ENCODE data around the gene SOAT1.

Gene SOAT1

GRCh38 chr1:179303200-179303785 lies 9.7 kb downstream of the SOAT1 start:
- no peak overlapping the region for H3K4me3 ChIP-seq (ENCODE audit: low read depth, low read length)

DNA sequence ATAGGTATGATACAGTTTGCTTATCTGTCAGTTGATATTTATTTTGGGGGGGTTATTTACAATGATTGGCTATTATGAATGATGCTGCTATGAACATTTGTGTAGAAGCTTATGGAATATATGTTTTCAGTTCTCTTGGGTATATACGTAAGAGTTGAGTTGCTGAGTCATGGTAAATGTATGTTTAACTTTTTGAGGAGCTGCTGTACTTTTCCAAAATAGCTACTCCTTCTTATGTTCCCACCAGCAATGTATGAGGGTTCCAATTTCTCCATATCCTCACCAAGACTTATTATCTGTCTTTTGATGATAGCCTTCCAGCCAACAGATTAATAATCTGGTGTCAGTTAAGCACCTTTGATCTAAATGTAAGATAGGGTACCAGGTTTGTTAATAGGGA lies 11.9 kb downstream of the SOAT1 start:
- no peak overlapping the region for H3K4me3 ChIP-seq (ENCODE audit: low read depth, low read length)

DNA sequence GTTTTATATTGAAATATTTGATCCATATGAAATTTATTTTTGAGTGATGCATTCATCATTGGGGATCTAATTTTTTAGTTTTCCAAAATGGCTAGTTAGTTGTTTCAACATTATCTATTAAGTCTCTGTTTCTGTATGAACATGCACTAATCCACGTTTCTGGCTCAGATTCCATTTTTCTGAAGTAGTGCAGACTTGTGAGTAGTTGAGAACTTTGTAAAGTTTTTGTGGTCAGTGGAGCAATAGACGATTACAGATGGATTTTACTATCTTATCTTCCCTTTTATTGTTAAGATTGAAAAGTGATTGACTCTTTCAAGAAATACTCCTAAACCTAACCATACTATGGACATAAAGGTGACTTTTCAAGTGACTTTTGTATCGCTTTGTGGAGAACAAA lies 16.7 kb downstream of the SOAT1 start:
- H3K4me3 ChIP-seq (ENCODE audit: low read depth, low read length): no peak overlapping the region

GRCh38 chr1:179310721-179311120 lies 17.1 kb downstream of the SOAT1 start:
- no peak overlapping the region for H3K4me3 ChIP-seq (ENCODE audit: low read depth, low read length)

GRCh38 chr1:179311149-179311700 lies 17.6 kb downstream of the SOAT1 start:
- H3K4me3 ChIP-seq (ENCODE audit: low read depth, low read length): no peak overlapping the region

GRCh38 chr1:179313004-179313403 lies 19.4 kb downstream of the SOAT1 start:
- H3K4me3 ChIP-seq (ENCODE audit: low read depth, low read length): no peak overlapping the region

GRCh38 chr1:179314928-179315327 lies 21.3 kb downstream of the SOAT1 start:
- no peak overlapping the region for H3K4me3 ChIP-seq (ENCODE audit: low read depth, low read length)

- H3K4me3 ChIP-seq (ENCODE audit: low read depth, low read length): no peak overlapping the region
These were observed 24.9 kb downstream of the SOAT1 start for GRCh38 chr1:179318491-179318890.

DNA sequence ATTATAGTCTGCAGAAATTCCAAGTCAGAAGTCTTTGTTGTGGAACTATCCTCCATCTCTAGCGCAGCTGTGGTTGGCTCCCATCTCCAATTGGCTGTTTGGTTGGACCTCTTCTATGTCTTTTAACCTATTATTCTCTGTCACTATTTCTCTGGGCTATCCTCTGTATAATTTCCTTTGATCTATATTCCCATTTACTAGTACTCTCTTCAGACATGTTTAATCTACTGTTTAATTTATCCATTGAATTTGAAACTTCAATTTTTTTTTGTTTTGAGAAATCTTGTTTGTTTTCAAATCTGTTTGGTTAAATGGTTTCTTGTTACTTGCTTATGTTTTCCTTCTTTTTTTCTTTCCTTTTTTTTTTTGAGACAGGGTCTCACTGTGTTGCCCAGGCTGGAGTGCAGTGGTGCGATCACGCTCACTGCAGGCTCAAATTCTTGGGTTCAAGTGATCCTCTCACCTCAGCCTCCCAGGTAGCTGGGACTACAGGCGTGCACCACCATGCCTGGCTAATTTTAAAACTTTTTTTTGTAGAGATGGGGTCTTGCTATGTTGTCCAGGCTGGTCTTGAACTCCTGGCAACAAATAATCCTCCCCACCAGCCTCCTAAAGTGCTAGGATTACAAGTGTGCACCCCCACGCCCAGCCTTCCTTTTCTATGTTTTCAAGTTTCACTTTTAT lies 28.1 kb downstream of the SOAT1 start:
- H3K4me3 ChIP-seq (ENCODE audit: low read depth, low read length): no peak overlapping the region

- no peak overlapping the region for H3K4me3 ChIP-seq (ENCODE audit: low read depth, low read length)
These were observed 29.0 kb downstream of the SOAT1 start for GRCh38 chr1:179322557-179322956.

GRCh38 chr1:179323436-179323835 lies 29.8 kb downstream of the SOAT1 start:
- no peak overlapping the region for H3K4me3 ChIP-seq (ENCODE audit: low read depth, low read length)

GRCh38 chr1:179325836-179326235 lies 32.2 kb downstream of the SOAT1 start:
- no peak overlapping the region for H3K4me3 ChIP-seq (ENCODE audit: low read depth, low read length)

DNA sequence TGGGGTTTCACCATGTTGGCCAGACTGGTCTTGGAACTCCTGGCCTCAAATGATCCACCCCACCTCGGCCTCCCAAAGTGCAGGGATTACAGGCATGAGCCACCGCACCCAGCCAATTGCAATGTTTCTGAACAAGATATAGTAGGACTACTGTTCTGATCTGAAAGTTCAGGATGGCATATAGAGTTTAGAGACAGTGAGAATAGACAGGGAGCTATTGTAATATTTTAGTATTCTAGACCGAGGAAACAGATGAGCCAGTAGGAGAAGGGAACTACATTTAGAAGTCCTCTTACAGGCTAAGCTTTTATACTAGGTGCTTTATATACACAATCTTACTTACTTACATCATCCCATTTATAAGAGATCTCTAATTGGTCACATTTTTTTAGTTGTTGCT lies 33.1 kb downstream of the SOAT1 start:
- H3K4me3 ChIP-seq (ENCODE audit: low read depth, low read length): no peak overlapping the region

GRCh38 chr1:179327196-179327595 lies 33.6 kb downstream of the SOAT1 start:
- H3K4me3 ChIP-seq (ENCODE audit: low read depth, low read length): no peak overlapping the region

- H3K4me3 ChIP-seq (ENCODE audit: low read depth, low read length): no peak overlapping the region
These were observed 34.1 kb downstream of the SOAT1 start for GRCh38 chr1:179327679-179328078.

DNA sequence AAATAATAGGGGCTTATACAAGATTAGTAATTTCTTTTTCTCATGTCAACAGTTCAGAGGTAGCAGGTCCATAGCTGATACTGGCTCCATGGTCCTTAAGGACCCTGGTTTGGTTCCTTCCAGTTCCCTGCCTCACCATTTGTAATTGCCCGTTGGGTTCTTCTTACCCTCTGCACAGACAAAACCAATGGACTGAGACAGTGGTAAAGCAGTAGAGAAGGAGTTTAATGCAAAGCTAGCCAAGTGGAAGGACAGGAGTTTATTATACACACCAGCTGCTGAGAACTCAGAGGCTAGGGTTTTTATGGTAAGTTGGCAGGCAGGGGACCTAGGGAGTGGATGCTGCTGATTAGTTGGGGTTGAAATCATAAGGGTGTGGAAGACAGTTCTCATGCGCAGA lies 36.3 kb downstream of the SOAT1 start:
- H3K4me3 ChIP-seq (ENCODE audit: low read depth, low read length): no peak overlapping the region

- H3K4me3 ChIP-seq (ENCODE audit: low read depth, low read length): no peak overlapping the region
These were observed 40.8 kb downstream of the SOAT1 start for GRCh38 chr1:179334440-179334839.

- H3K4me3 ChIP-seq (ENCODE audit: low read depth, low read length): no peak overlapping the region
These were observed 43.7 kb downstream of the SOAT1 start for GRCh38 chr1:179337288-179337687.

- H3K4me3 ChIP-seq (ENCODE audit: low read depth, low read length): no peak overlapping the region
These were observed 44.5 kb downstream of the SOAT1 start for GRCh38 chr1:179337942-179338560.

DNA sequence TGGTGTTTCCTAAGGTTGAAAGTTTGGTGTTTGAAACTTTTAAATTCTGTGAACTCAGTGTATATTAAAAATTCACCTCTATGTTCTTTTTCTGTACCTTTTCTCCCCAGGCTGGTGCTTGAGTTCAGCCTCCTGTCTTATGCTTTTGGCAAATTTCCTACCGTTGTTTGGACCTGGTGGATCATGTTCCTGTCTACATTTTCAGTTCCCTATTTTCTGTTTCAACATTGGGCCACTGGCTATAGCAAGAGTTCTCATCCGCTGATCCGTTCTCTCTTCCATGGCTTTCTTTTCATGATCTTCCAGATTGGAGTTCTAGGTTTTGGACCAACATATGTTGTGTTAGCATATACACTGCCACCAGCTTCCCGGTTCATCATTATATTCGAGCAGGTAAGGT lies 47.3 kb downstream of the SOAT1 start:
- no peak overlapping the region for H3K4me3 ChIP-seq (ENCODE audit: low read depth, low read length)

DNA sequence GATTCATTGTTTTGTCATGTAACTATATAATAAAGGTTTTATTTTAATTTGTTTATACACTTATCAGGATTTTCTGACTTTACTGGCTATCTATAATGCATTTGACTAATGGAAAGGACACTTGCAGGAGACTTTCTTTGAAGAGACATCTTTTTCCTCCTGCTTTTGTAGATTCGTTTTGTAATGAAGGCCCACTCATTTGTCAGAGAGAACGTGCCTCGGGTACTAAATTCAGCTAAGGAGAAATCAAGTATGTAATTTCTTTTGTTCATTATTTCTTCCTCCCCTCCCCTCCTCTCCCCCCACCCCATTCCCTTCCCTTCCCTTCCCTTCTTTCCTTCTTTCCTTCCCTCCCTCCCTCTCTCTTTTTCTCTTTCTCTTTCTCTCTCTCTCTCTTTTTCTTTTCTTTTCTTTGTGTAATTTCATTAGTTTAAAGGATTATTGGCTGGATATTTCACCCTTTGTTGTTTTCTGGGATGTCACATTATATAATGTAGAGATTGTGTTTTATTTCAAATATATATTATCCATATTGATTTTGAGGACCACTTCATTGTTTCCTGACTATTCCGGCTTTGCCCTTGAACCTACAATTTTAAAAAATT lies 48.4 kb downstream of the SOAT1 start:
- no peak overlapping the region for H3K4me3 ChIP-seq (ENCODE audit: low read depth, low read length)

Measured in iPS-11a (cell line).